ENCODE results near the gene RIOK3. TPM values are rescaled to one million over a fixed set of nuclear protein-coding genes. Genes with fewer than 3 reads are reported as not detected.

RIOK3 gene
- total RNA-seq, 4 donors from 2014 or later: 38.7 to 52.2 (median 46.3) TPM

DNA sequence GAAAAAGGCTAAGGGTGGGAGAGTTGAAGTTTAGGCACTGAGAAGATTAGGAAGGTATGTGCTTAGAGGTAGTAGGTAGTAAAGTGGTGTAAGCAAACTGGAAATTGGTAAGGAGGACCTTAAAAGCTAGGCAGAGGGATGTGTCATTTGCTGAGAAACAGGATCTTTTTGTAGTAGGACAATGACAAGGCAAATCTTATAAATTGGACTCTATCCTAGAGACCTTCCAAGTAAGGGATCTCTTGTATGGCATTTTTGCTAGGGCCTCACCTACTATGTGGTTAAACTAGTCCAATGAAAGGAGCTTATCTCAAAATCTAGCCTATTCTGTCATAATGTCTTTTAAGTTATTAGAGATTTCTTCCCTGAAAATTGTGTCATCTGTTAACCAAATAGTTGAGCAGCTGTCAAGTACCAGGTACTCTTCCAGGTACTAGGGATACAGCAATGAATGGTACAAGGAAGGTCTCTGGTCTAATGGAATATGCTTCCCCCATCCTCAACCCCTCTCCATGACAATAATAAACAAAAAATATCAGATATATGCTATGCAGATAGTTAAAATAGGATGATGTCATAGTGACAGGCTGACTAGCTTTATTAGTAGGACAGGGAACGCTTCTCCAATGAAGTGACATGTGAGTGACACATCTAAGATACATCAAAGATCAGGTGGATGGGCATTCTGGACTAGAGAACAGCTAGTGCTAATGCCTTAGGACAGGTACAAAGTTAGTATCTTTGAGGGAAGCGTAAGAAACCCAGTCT is 17.7 kb downstream of the RIOK3 start:
- intact Hi-C loops (cut with DNase I): no loop called here
- H3K9me3 ChIP-seq: no peaks in the 10 kb centered on the region
- H3K4me3 ChIP-seq: no peak overlapping the region
- H3K27me3 ChIP-seq: no peaks in the 10 kb centered on the region
- 98% methylated on average over 2 of the region's 2 CpGs for WGBS
- H3K36me3 ChIP-seq: peaks cover 41 to 100% (median 94%) of the 10 kb centered on the region in 4 donors
- H3K4me1 ChIP-seq: peaks cover 0 to 3% (median 0%) of the 10 kb centered on the region in 4 donors
- H3K27ac ChIP-seq (replicated peaks in 1 of 4): no peak overlapping the region
- TF ChIP-seq, protein P1, sequence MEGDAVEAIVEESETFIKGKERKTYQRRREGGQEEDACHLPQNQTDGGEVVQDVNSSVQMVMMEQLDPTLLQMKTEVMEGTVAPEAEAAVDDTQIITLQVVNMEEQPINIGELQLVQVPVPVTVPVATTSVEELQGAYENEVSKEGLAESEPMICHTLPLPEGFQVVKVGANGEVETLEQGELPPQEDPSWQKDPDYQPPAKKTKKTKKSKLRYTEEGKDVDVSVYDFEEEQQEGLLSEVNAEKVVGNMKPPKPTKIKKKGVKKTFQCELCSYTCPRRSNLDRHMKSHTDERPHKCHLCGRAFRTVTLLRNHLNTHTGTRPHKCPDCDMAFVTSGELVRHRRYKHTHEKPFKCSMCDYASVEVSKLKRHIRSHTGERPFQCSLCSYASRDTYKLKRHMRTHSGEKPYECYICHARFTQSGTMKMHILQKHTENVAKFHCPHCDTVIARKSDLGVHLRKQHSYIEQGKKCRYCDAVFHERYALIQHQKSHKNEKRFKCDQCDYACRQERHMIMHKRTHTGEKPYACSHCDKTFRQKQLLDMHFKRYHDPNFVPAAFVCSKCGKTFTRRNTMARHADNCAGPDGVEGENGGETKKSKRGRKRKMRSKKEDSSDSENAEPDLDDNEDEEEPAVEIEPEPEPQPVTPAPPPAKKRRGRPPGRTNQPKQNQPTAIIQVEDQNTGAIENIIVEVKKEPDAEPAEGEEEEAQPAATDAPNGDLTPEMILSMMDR (IDR thresholded peaks at IDR 0.05): no peak
- no peak for TF ChIP-seq EP300 (IDR thresholded peaks at IDR 0.05)
- TF ChIP-seq POLR2AphosphoS5 (IDR thresholded peaks at IDR 0.05): no peak
- TF ChIP-seq POLR2A (IDR thresholded peaks at IDR 0.05; ENCODE audit: low read depth): no peak
- no peak for DNase-seq (ENCODE audit: extremely low spot score)

DNA sequence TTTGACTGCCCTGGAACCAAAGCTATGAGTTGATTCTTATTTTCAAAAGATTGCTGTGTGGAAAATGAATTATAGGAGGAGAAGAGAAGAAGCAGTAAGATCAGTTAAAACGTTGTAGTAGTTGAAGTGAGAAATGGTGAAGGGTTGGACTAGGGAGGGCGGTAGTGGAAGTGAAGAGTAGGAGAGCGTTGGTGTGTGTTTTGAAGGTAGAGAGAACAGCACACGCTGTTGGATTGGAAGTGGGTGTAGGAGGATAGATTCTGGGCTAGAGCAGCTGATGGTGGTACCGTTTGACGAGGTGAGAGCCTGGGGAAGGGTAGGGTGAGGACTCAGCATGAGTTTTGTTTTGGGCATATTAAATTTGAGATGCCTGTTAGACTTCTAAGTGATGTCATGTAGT is 18.4 kb downstream of the RIOK3 start:
- H3K27ac ChIP-seq (replicated peaks in 1 of 4): no peak overlapping the region
- peaks cover 43 to 100% (median 94%) of the 10 kb centered on the region in 4 donors for H3K36me3 ChIP-seq
- TF ChIP-seq, protein P1 (IDR thresholded peaks at IDR 0.05): no peak
- TF ChIP-seq POLR2A (IDR thresholded peaks at IDR 0.05; ENCODE audit: low read depth) (no peak), EP300 (IDR thresholded peaks at IDR 0.05) (no peak), POLR2AphosphoS5 (IDR thresholded peaks at IDR 0.05) (no peak)
- WGBS: 92% methylated on average over 6 of the region's 6 CpGs
- H3K4me1 ChIP-seq: peaks cover 0 to 3% (median 0%) of the 10 kb centered on the region in 4 donors
- no peak for DNase-seq (ENCODE audit: extremely low spot score)
- no peaks in the 10 kb centered on the region for H3K27me3 ChIP-seq
- intact Hi-C loops (cut with DNase I): no loop called here
- no peaks in the 10 kb centered on the region for H3K9me3 ChIP-seq
- no peak overlapping the region for H3K4me3 ChIP-seq

DNA sequence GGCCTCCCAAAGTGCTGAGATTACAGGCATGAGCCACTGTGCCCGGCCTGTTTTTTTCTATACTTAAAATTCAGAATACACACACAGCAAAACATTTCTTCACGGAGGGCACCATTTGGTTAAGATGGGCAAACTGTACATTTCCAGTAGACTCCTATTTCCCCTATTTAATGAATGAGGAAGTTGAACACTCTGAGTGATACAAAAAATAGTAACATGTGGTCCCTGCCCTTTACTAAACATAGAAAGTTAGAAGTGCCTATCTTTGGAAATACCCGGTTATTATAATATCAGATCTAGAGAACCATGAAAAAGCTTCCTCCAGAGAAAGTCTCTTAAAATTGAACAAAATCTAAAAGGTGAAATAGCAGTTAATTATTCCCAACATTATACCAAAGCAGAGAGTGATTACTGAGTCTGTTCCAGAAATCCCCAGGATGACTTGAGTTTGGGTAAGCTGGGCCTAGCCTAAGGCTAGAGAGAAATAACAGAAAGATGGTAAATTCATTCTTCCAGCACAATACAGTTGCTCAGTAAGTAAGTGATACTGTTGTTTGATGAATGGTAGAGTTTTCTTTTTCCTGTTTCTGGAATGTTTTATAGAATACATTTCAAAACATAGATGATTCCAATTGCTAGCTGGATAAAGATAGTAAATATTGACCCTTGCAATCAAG is 26.9 kb downstream of the RIOK3 start:
- intact Hi-C loops (cut with DNase I): no loop called here
- Histone ChIP-seq H3K4me1 (peaks cover 0 to 5% (median 0%) of the 10 kb centered on the region in 4 donors), H3K9me3 (no peaks in the 10 kb centered on the region), H3K36me3 (peaks cover 59 to 85% (median 76%) of the 10 kb centered on the region in 4 donors), H3K27me3 (no peaks in the 10 kb centered on the region), H3K27ac (replicated peaks in 1 of 4) (no peak overlapping the region), H3K4me3 (no peak overlapping the region)
- 76% methylated on average over 3 of the region's 3 CpGs for WGBS
- TF ChIP-seq, protein P1 (IDR thresholded peaks at IDR 0.05): no peak
- TF ChIP-seq EP300 (IDR thresholded peaks at IDR 0.05) (no peak), POLR2A (IDR thresholded peaks at IDR 0.05; ENCODE audit: low read depth) (no peak), POLR2AphosphoS5 (IDR thresholded peaks at IDR 0.05) (no peak)
- DNase-seq (ENCODE audit: extremely low spot score): no peak

DNA sequence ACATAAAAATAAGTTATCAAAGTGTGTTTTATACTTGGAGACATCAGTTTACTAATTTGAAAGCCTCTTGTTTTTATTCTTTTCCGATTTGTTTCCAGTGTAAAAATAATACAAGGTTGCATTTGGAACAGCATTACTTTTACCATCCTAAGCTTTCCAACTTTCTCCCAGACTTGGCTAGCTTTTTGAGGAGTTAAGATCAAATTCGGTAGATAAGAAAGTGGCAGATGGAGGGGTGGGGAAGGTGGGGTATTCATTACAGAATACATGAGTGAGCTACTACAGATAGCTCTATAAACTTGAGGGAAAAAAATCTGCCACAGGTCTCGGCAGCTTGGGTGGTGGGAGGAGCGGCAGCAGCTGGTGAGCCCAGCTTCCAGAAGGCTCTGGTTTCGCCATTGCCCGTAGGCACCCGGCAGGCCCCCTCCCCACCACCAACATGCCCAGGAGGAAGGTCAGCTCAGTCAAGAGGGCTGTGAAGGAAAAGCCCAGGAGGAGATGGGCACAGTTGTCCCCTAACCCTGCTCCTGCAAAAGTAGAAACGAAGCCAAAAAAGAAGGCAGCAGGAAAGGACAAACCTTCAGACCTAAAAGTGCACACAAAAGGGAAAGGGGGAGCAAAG is 31.6 kb downstream of the RIOK3 start:
- no peaks in the 10 kb centered on the region for H3K9me3 ChIP-seq
- peaks cover 0 to 20% (median 15%) of the 10 kb centered on the region in 4 donors for H3K4me1 ChIP-seq
- WGBS: 64% methylated on average over 5 of the region's 8 CpGs
- H3K27ac ChIP-seq (replicated peaks in 1 of 4): no peak overlapping the region
- intact Hi-C loops (cut with DNase I): no loop called here
- no peak for TF ChIP-seq POLR2A (IDR thresholded peaks at IDR 0.05; ENCODE audit: low read depth)
- no peak for TF ChIP-seq EP300 (IDR thresholded peaks at IDR 0.05)
- TF ChIP-seq, protein P1 (IDR thresholded peaks at IDR 0.05): no peak
- no peak for TF ChIP-seq POLR2AphosphoS5 (IDR thresholded peaks at IDR 0.05)
- peaks cover 17 to 38% (median 30%) of the 10 kb centered on the region in 4 donors for H3K36me3 ChIP-seq
- H3K27me3 ChIP-seq: no peaks in the 10 kb centered on the region
- H3K4me3 ChIP-seq: no peak overlapping the region
- DNase-seq (ENCODE audit: extremely low spot score): no peak

Measured in esophagus muscularis mucosa (tissue), 4 donors.